Left lung (tissue), 14 donors: ENCODE data around the gene CYP2F1. TPM values are rescaled to one million over a fixed set of nuclear protein-coding genes. Genes with fewer than 3 reads are reported as not detected.

ENCODE experiments used
- ATAC-seq: fragments of 200-7000 bp; cut with Tn5 transposase; one replicate; pipeline ENCODE4 v1.9.1; 2020; ENCODE audit warnings: moderate library complexity
- DNase-seq, 4 donors: peaks; one replicate each; pipeline ENCODE4 v3.0.0-alpha.2; 2013 to 2020
- H3K27ac ChIP-seq, 2 donors: fragments of 200-600 bp; sonication (generic) in 1 of 2; one replicate each; pipeline versions ENCODE4 v1.5.0 to v1.8.0; 2020 to 2021
- H3K27me3 ChIP-seq, 2 donors: fragments of 200-600 bp; sonication (generic) in 1 of 2; one replicate each; pipeline versions ENCODE4 v1.5.0 to v1.8.0; 2020 to 2021
- H3K36me3 ChIP-seq, 2 donors: fragments of 200-600 bp; sonication (generic) in 1 of 2; one replicate each; pipeline versions ENCODE4 v1.5.0 to v1.8.0; 2020 to 2021
- H3K4me1 ChIP-seq, 2 donors: fragments of 200-600 bp; one replicate each; pipeline ENCODE4 v1.8.0; 2021
- H3K4me3 ChIP-seq, 2 donors: fragments of 200-600 bp; sonication (generic) in 1 of 2; one replicate each; pipeline versions ENCODE4 v1.5.0 to v1.8.0; 2020 to 2021; ENCODE audit warnings: mild to moderate bottlenecking in 1 of 2
- H3K9me3 ChIP-seq, 2 donors: fragments of 200-600 bp; sonication (generic) in 1 of 2; one replicate each; pipeline versions ENCODE4 v1.5.0 to v1.8.0; 2020 to 2021
- intact Hi-C, 2 donors: fragments of 100-400 bp; cut with DNase I; formaldehyde crosslinking; loops; one replicate each; pipeline versions ENCODE4 v1.11.2 to v1.14.2; 2022
- long read RNA-seq, 12 donors: library from polyadenylated mRNA in 2 of 12; unstranded in 2 of 12; transcript quantifications; one replicate each; pipeline ENCODE4 v2.0.0 and lab custom pipeline, GENCODE V29; 2019 to 2026
- polyA plus RNA-seq, 6 donors: library from polyadenylated mRNA; unstranded; fragments of 120-200 nt; gene quantifications; one replicate each; pipeline ENCODE4 v1.2.1, GENCODE V29; 2013; ENCODE audit not compliant: insufficient read length in 6 of 6
- total RNA-seq, 2 donors: library from RNA; stranded (reverse); fragmentation: NEBNext Ultra II Directional; extraction: Animal tissue kit (Norgen Biotek cat#: 25700); gene quantifications; one replicate each; pipeline ENCODE4 v1.2.1, GENCODE V29; 2021
- TF ChIP-seq, protein P1 (sequence below), 2 donors: fragments of 200-600 bp; sonication (generic) in 1 of 2; IDR thresholded peaks; one replicate each; pipeline versions ENCODE4 v1.5.0 to v1.8.0; 2021; ENCODE audit warnings: antibody characterized with exemption in 2 of 2
- donor health status: DM: no; HTN: yes; CAD: no.
- donor health status: DM: no; HTN: no; CAD: no.

CYP2F1 gene
- 1 to 10 TPM in 1 of 2 donors, not detected in 1; 1.0 TPM for total RNA-seq
- polyA plus RNA-seq = under 1 TPM; 0.17 to 0.51 (median 0.30) TPM
- long read RNA-seq, donor 1 = 0 reads
- long read RNA-seq, donor 2 = 0 reads
- long read RNA-seq, donor 3 = 0 reads
- long read RNA-seq, donor 4 = 0 reads
- long read RNA-seq, donor 5 = 0 reads
- long read RNA-seq, donor 6 = 0 reads
- long read RNA-seq, donor 7 = 0 reads
- long read RNA-seq, donor 8 = 0 reads
- long read RNA-seq, donor 9 = 0 reads
- long read RNA-seq, donor 10 = 0 reads
- long read RNA-seq, donor 11 = 0 reads
- long read RNA-seq, donor 12 = 0 reads

- H3K4me3 ChIP-seq = no peak within 1 kb of the TSS
- H3K27ac ChIP-seq = no peak within 1 kb of the TSS
- H3K4me1 ChIP-seq = no peaks in the 10 kb centered on the region
- DNase-seq = no peak
- TF ChIP-seq, protein P1, sequence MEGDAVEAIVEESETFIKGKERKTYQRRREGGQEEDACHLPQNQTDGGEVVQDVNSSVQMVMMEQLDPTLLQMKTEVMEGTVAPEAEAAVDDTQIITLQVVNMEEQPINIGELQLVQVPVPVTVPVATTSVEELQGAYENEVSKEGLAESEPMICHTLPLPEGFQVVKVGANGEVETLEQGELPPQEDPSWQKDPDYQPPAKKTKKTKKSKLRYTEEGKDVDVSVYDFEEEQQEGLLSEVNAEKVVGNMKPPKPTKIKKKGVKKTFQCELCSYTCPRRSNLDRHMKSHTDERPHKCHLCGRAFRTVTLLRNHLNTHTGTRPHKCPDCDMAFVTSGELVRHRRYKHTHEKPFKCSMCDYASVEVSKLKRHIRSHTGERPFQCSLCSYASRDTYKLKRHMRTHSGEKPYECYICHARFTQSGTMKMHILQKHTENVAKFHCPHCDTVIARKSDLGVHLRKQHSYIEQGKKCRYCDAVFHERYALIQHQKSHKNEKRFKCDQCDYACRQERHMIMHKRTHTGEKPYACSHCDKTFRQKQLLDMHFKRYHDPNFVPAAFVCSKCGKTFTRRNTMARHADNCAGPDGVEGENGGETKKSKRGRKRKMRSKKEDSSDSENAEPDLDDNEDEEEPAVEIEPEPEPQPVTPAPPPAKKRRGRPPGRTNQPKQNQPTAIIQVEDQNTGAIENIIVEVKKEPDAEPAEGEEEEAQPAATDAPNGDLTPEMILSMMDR (IDR thresholded peaks at IDR 0.05) = no peak
- ATAC-seq = no peak
- no peaks in the 10 kb centered on the region for H3K36me3 ChIP-seq
- peaks cover 0 to 19% of the 10 kb centered on the region in 2 donors for H3K27me3 ChIP-seq
- H3K9me3 ChIP-seq = no peaks in the 10 kb centered on the region
- intact Hi-C loops = no loop called here
Measured at GRCh38 chr19:41114132-41114531, at the start of gene CYP2F1. Gene CYP2F1, plus strand, starts transcription at chr19:41114432. Its CDS starts 1,757 bp downstream, at chr19:41116189.

GRCh38 chr19:41064974-41065569, 49.2 kb upstream of the CYP2F1 start:
- Histone ChIP-seq H3K4me1 (no peaks in the 10 kb centered on the region), H3K27me3 (peaks cover 0 to 25% of the 10 kb centered on the region in 2 donors), H3K4me3 (no peak overlapping the region), H3K9me3 (no peaks in the 10 kb centered on the region), H3K36me3 (no peaks in the 10 kb centered on the region), H3K27ac (no peak overlapping the region)
- ATAC-seq (peak; percentile 34), DNase-seq (peak in 1 of 4 donors; percentile 7)
- intact Hi-C loops = no loop called here
- TF ChIP-seq, protein P1 (IDR thresholded peaks at IDR 0.05) = no peak

DNA sequence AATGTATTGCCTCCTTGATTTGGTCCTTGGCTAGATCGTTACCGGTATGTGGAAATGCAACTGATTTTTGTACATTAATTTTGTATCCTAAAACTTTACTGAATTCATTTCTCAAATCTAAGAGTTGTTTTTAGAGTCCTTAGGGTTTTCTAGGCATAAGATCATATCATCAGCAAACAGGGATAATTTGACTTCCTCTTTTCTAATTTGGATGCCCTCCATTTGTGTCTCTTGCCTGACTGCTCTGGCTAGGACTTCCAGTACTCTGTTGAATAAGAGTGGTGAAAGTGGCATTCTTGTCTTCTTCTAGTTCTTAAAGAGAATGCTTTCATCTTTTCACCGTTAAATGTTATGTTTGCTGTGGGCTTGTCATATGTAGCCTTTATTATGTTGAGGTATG, 37.9 kb upstream of the CYP2F1 start:
- ATAC-seq (no peak), DNase-seq (no peak)
- peaks cover 0 to 8% of the 10 kb centered on the region in 2 donors for H3K9me3 ChIP-seq
- H3K4me3 ChIP-seq = no peak overlapping the region
- peaks cover 0 to 17% of the 10 kb centered on the region in 2 donors for H3K27me3 ChIP-seq
- no peaks in the 10 kb centered on the region for H3K36me3 ChIP-seq
- no peaks in the 10 kb centered on the region for H3K4me1 ChIP-seq
- H3K27ac ChIP-seq = no peak overlapping the region
- intact Hi-C loops = no loop called here
- TF ChIP-seq, protein P1 (IDR thresholded peaks at IDR 0.05) = no peak

GRCh38 chr19:41083516-41083915, 30.7 kb upstream of the CYP2F1 start:
- ATAC-seq = no peak
- no peaks in the 10 kb centered on the region for H3K4me1 ChIP-seq
- H3K27me3 ChIP-seq = peaks cover 0 to 33% of the 10 kb centered on the region in 2 donors
- intact Hi-C loops = no loop called here
- H3K36me3 ChIP-seq = no peaks in the 10 kb centered on the region
- peak in 1 of 4 donors; percentile 22 for DNase-seq
- peaks cover 0 to 8% of the 10 kb centered on the region in 2 donors for H3K9me3 ChIP-seq
- H3K4me3 ChIP-seq = no peak overlapping the region
- TF ChIP-seq, protein P1 (IDR thresholded peaks at IDR 0.05) = no peak
- H3K27ac ChIP-seq = no peak overlapping the region

- intact Hi-C loops = no loop called here
- no peak for ATAC-seq
- no peak for DNase-seq
Measured at GRCh38 chr19:41085748-41086415, 28.4 kb upstream of the CYP2F1 start.

More at GRCh38 chr19:41085748-41086415, 28.4 kb upstream of the CYP2F1 start:
- H3K4me1 ChIP-seq = no peaks in the 10 kb centered on the region
- TF ChIP-seq, protein P1 (IDR thresholded peaks at IDR 0.05) = no peak
- H3K9me3 ChIP-seq = no peaks in the 10 kb centered on the region
- peaks cover 0 to 53% of the 10 kb centered on the region in 2 donors for H3K27me3 ChIP-seq
- no peak overlapping the region for H3K4me3 ChIP-seq
- no peaks in the 10 kb centered on the region for H3K36me3 ChIP-seq
- H3K27ac ChIP-seq = no peak overlapping the region
